VCaP (cell line): ENCODE measurements around the gene PSEN2.

Experiments
- H3K27ac ChIP-seq: fragments of 450-650 bp; 2 replicates; pipeline ENCODE4 v1.5.1; 2017
- CTCF ChIP-seq: fragments of 450-650 bp; conservative IDR thresholded peaks from 2 replicates; pipeline ENCODE4 v1.5.1; 2017; ENCODE audit warnings: mild to moderate bottlenecking, moderate library complexity

PSEN2 gene

GRCh38 chr1:226938903-226939437, 68.6 kb downstream of the PSEN2 start:
- H3K27ac ChIP-seq = peak overlapping the region; percentile 98
- TF ChIP-seq CTCF = no peak

DNA sequence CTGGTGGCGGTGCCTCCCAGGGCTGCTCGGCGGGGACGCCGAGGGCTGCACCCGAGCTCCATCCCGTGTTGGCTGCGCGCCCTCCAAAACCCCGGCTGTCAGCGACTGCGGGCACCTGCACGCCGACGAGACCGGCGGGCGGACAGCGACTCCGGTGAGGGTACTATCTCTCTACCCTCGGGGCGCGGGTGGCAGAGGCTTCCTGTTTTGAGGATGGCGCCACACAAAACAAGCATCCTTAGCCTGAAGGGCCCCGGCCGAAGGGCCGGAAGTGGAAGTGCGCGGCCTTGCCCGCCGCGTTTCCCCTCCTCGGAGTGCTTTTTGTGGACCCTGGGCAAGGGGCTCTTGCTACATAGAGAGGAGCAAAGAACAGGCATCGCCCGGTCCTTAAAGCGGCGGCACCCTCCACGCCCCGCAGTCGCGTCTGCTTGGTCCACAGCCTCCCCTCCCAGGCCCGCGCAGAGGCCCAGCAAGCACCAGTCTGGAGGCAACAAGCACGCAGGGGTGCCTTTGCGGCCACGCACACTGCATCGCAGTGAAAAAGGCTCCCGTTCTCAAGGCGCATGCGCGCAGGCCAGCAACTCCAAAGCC, 69.1 kb downstream of the PSEN2 start:
- H3K27ac ChIP-seq = peak overlapping the region; percentile 98
- TF ChIP-seq CTCF = no peak

DNA sequence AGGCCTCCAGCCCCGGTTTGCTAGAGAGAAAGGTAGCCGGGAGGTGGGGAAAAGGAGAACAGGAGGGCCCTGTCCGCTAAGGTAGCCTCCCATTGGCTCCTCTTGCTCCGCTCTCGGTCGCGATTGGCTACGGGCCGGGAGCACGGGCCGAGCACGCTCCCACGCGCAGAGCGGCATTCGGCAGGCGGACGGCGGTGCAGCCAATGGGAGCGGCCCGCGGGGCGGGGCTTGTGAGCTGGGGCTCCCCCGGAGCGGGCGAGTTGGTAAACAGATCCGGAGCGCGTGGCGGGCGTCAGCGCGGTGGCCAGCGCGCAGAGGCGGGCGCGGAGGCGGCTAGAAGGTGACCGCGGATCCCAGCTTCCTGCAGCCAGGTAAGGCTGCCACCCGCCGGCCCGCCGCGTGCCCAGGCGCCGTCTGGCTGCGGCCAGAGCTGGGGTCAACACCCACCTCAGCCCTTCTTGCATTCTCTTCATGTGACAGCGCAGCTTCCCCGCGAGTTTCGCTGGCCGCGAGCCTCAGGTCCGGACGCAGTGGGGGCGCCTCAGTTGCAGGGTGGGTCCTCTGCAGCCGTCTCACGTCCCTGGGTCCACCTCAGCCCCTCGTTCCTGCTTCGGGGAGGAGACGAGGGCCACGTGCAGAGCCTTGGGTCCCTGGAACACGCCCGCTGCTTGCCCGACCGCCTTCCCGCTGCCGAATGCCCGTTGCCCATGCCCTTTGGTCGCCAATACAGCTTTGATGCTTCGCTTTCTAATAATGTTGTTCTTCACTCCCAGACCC, 69.8 kb downstream of the PSEN2 start, which contains the start of gene COQ8A:
COQ8A (plus strand) TSS at position 266 of the 777 bp plus-strand sequence. CDS start 21,092 bp downstream, outside the sequence.
- TF ChIP-seq CTCF = no peak
- H3K27ac ChIP-seq = peak within 1 kb of the TSS; percentile 98

DNA sequence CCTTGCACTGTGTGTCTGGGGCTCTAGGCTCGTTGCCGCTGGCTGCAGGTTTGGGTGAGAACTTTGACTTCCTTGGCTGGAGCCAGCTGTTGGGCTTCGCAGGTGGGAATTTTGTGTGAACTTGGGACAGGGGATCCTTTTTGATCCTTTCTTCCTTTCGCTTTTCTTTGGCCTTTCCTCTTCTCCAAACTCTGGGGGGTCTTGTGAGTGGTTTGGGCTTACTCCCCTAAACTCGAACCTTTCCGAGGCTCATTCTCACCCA, 70.3 kb downstream of the PSEN2 start:
- no peak for TF ChIP-seq CTCF
- H3K27ac ChIP-seq = peak overlapping the region; percentile 98

GRCh38 chr1:226942392-226942791, 72.0 kb downstream of the PSEN2 start:
- H3K27ac ChIP-seq = peak overlapping the region; percentile 98; the same call in 1 of the 2 replicates
- no peak for TF ChIP-seq CTCF

- no peak for TF ChIP-seq CTCF
- H3K27ac ChIP-seq = peak overlapping the region; percentile 98
Observed at GRCh38 chr1:226943156-226943555, 72.7 kb downstream of the PSEN2 start.

DNA sequence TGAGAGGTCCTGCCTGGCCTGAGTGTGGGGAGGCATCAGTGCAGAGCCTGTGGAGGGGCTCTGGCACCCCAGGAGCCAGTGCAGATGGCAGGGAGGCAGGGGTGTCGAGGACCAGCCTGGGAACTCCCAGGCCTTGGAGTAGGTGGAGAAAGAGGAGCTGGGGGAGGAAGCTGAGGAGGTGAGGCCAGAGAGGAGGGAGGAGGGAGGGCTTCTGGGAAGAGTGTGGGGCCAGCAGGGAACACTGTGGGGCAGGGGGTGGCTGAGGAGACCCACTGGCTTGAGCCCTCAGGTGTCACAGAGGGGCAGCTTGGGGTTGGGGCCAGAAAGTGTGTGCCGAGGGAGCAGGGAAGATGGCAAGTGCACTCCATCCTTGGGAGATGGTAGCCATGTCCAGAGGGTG, 73.5 kb downstream of the PSEN2 start:
- no peak for TF ChIP-seq CTCF
- H3K27ac ChIP-seq = peak overlapping the region; percentile 98
